GM12875 (cell line): ENCODE measurements around the gene WDR76.
"Not testable (repeated sequence)": the region's sequence is repeated elsewhere in the genome, so short reads cannot be mapped to it uniquely, and the experiment has no call there.

Experiments
- H3K4me3 ChIP-seq: one replicate; pipeline ENCODE4 v1.5.1; 2011; ENCODE audit warnings: low read depth, low read length, control low read depth
- CTCF ChIP-seq: IDR thresholded peaks from 2 replicates; pipeline ENCODE4 v1.5.1; 2011; ENCODE audit warnings: low read depth, mild to moderate bottlenecking, control low read depth, inconsistent platforms, low read length, moderate library complexity, borderline replicate concordance; ENCODE audit not compliant: insufficient read depth

WDR76 gene

DNA sequence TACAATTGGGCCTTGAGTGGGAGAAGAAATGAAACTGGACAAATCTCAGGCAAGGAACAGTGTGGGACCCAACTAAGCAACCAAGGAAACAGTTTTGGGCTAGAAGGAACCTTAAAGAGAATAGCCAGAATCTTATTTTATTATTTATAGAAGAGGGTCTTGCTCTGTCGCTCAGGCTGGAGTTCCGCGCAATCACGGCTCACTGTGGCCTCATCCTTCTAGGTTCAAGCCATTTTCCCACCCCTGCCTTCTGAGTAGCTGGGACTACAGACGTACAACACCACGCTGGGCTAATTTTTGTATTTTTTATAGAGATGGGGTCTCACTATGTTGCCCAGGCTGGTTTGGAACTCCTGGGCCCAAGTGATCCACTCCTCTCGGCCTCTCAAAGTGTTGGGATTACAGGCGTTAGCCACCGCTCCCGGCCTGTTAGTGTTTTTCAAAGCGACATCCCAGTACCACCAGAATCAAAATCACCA, 734 bp upstream of the WDR76 start:
- no peak overlapping the region for H3K4me3 ChIP-seq
- TF ChIP-seq CTCF, result no peak

DNA sequence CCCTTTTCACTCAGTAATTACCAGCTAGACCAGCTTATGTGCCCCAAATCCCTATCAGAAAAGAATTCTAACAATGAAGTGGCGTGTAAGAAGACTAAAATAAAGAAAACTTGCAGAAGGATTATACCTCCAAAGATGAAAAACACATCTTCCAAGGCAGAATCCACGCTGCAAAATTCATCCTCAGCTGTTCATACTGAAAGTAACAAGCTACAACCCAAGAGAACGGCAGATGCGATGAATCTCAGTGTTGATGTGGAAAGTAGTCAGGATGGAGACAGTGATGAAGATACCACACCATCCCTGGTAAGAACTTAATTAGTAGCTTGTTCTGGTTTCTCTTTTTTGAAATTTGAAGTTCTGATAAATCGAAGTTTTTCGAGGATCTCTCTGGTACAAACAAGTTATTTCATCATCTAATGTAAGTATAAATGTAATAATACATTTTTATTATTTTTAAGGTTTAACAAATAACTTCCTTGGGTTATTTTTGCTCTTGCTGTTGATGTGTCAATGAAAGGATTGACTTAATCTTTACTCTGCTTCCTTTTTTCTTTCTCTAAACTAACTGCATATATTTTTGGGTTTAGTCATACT, 1.4 kb downstream of the WDR76 start:
- H3K4me3 ChIP-seq, result peak overlapping the region; percentile 89
- no peak for TF ChIP-seq CTCF

GRCh38 chr15:43829951-43830540, 3.2 kb downstream of the WDR76 start:
- H3K4me3 ChIP-seq, result not testable (repeated sequence)

DNA sequence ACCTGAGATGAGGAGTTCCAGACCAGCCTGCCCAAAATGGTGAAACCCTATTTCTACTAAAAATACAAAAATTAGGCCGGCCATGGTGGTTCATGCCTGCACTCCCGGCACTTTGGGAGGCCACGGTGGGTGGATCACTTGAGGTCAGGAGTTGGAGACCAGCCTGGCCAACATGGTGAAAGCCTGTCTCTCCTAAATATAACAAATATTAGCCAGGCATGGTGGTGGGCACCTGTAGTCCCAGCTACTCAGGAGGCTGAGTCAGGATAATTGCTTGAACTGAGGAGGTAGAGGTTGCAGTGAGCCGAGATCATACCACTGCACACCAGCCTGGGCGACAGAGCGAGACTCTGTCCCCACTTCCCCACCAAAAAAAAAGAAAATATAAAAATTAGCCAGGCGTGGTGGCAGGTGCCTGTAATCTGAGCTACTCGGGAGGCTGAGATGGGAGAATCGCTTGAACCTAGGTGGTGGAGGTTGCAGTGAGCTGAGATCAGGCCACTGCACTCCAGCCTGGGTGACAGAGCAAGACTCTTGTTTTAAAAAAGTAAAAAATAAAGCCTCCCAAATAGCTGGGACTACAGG, 4.0 kb downstream of the WDR76 start:
- H3K4me3 ChIP-seq, result not testable (repeated sequence)

DNA sequence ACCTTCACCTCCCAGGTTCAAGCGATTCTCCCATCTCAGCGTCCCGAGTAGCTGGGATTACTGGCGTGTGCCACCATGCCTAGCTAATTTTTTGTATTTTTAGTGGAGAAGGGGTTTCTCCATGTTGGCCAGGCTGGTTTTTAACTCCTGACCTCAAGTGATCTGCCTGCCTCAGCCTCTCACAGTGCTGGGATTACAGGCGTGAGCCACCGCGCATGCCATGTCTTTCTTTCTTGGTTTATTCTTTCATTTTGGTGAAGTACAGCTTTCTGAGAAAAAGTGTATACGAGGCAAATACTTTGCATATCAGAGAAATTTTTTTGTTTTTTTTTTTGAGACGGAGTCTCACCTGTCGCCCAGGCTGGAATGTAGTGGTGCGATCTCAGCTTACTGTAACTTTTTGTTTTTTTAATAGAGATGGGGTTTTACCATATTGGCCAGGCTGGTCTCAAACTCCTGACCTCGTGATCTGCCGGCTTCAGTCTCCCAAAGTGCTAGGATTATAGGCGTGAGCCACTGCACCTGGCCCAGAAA, 4.8 kb downstream of the WDR76 start:
- H3K4me3 ChIP-seq, result not testable (repeated sequence)

- H3K4me3 ChIP-seq, result not testable (repeated sequence)
These were observed 5.7 kb downstream of the WDR76 start for GRCh38 chr15:43832485-43832884.

DNA sequence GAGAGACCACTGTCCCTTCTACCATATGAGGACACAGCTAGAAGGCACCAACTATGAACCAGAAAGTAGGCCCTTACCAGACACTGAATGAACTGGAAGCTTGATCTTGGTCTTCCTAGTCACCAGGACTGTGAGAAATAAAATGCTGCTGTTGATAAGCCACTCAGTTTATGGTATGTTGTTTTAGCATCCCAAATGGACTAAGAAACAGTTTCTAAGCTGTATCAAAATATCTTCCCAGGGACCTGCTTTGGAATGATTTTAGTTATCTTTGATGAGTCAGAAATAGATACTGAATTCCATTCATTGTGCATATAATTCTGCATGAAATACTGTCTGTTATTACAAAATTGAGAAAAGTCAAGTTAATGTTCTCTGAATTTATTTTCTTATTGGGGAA, 18.6 kb downstream of the WDR76 start:
- H3K4me3 ChIP-seq, result no peak overlapping the region
- TF ChIP-seq CTCF, result no peak

- no peak for TF ChIP-seq CTCF
- H3K4me3 ChIP-seq, result no peak overlapping the region
These were observed 24.4 kb downstream of the WDR76 start for GRCh38 chr15:43851251-43851650.

DNA sequence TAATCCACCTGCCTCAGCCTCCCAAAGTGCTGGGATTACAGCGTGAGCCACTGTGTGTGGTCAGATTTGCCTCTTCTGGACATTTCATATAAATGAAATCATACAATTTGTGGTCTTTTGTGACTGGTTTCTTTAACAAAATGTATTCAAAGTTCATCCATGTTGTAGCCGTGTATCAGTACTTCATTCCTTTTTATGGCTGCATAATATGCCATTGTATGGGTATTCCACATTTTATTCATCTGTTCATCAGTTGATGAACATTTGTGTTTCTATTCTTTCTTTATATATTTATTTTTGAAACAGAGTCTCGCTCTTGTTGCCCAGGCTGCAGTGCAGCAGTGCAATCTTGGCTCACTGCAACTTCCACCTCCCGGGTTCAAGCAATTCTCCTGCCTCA, 25.8 kb downstream of the WDR76 start:
- no peak overlapping the region for H3K4me3 ChIP-seq
- no peak for TF ChIP-seq CTCF
